HG03460 (cell line): Measurements from ENCODE around the gene ZBTB47.

Source experiments
- ATAC-seq: cut with Tn5 transposase; IDR thresholded peaks from one replicate; pipeline ENCODE4 v1.9.1; 2021; ENCODE audit not compliant: unreplicated experiment

ZBTB47 gene

GRCh38 chr3:42698216-42698910 is 44.9 kb downstream of the ZBTB47 start:
- ATAC-seq: no peak

GRCh38 chr3:42698911-42699230 is 45.4 kb downstream of the ZBTB47 start:
- ATAC-seq: no peak

- ATAC-seq: no peak
These were observed 46.0 kb downstream of the ZBTB47 start for GRCh38 chr3:42699511-42699971.

- ATAC-seq: no peak
These were observed 47.1 kb downstream of the ZBTB47 start for GRCh38 chr3:42700366-42701288.

GRCh38 chr3:42701371-42702065 is 48.0 kb downstream of the ZBTB47 start:
- ATAC-seq: no peak

GRCh38 chr3:42702066-42702951 is 48.8 kb downstream of the ZBTB47 start, which contains the start of gene HHATL:
Gene HHATL (minus strand): TSS chr3:42702798. CDS start chr3:42700826, 1,972 bp downstream.
- no peak for ATAC-seq

- ATAC-seq: no peak
These were observed 49.6 kb downstream of the ZBTB47 start for GRCh38 chr3:42702982-42703694.

- no peak for ATAC-seq
These were observed 50.2 kb downstream of the ZBTB47 start for GRCh38 chr3:42703695-42704025.

- no peak for ATAC-seq
These were observed 50.8 kb downstream of the ZBTB47 start for GRCh38 chr3:42704136-42704841.

GRCh38 chr3:42705058-42705767 is 51.7 kb downstream of the ZBTB47 start:
- ATAC-seq: no peak

GRCh38 chr3:42705962-42706585 is 52.6 kb downstream of the ZBTB47 start:
- ATAC-seq: no peak

- no peak for ATAC-seq
These were observed 53.5 kb downstream of the ZBTB47 start for GRCh38 chr3:42706721-42707619.

- ATAC-seq: no peak
These were observed 54.3 kb downstream of the ZBTB47 start for GRCh38 chr3:42707620-42708355.

GRCh38 chr3:42708611-42709151 is 55.2 kb downstream of the ZBTB47 start:
- ATAC-seq: no peak

GRCh38 chr3:42709621-42710020 is 56.1 kb downstream of the ZBTB47 start:
- no peak for ATAC-seq

- no peak for ATAC-seq
These were observed 57.0 kb downstream of the ZBTB47 start for GRCh38 chr3:42710323-42711021.
